ENCODE data around the gene GDF15. TPM values are rescaled to one million over a fixed set of nuclear protein-coding genes. Genes with fewer than 3 reads are reported as not detected.
"Not testable (repeated sequence)": the region's sequence is repeated elsewhere in the genome, so short reads cannot be mapped to it uniquely, and the experiment has no call there.

The GDF15 gene
- total RNA-seq, 5 donors from 2014 or later (not counting 1 experiment from before 2014, with no cell fraction given), result 1.5 to 1.7 (median 1.5) TPM; not detected in 2

DNA sequence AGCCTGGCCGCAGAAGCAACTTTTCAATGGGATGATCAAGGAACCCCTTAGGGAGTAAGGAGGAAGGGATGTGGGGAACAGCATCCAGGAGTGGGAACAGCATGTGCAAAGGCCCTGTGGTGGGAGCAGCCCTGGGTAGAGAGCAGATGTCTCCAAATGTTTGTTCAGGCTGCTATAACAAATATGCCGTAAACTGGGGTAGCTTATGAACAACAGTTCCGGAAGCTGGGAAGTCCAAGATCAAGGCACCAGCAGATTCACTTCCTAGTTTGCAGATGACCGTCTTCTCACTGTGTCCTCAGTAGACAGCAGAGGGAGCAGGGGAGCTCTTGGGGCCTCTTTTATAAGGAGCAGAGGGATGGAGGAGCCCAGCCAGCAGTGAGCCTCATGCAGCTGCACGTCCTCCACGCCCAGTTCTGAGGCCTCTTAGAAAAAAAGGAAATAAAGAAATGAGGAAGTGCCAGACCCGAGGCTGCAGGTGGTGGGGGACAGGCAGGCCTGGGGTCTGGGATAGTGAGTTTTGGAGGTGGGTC, 15.7 kb downstream of the GDF15 start:
- H3K4me3 Mint-ChIP-seq, result no peak overlapping the region
- ATAC-seq (replicated peaks in 1 of 4) (no peak), DNase-seq (peak in 1 of 35 experiments; percentile 54)

GRCh38 chr19:18402455-18403248, 16.7 kb downstream of the GDF15 start:
- ATAC-seq (replicated peaks in 1 of 4); H3K4me1 ChIP-seq (ENCODE audit: control insufficient read depth in 1 of 2, extremely low read depth in 1 of 2, insufficient read depth in 2 of 2, low read length in 2 of 2); H3K4me3 ChIP-seq (ENCODE audit: control insufficient read depth in 1 of 2, extremely low read depth in 1 of 2, low read length in 1 of 2); H3K4me1 Mint-ChIP-seq; H3K4me3 Mint-ChIP-seq; CTCF ChIA-PET; H3K36me3 ChIP-seq (ENCODE audit: control insufficient read depth in 2 of 2, extremely low read depth in 1 of 2, insufficient read depth in 1 of 2, low read length in 1 of 2); DNase-seq; H3K9me3 Mint-ChIP-seq; H3K27ac ChIP-seq (ENCODE audit: low read length); H3K36me3 Mint-ChIP-seq; POLR2A ChIA-PET; H3K27ac Mint-ChIP-seq; H3K9me3 ChIP-seq: not testable (repeated sequence)
- peaks cover 0 to 27% of the 10 kb centered on the region in 2 experiments for H3K27me3 ChIP-seq (replicated peaks in 1 of 2; ENCODE audit: control insufficient read depth in 2 of 2, extremely low read depth in 1 of 2, insufficient read depth in 2 of 2, low read length in 1 of 2)
- peaks cover 2 to 13% of the 10 kb centered on the region in 2 donors for H3K27me3 Mint-ChIP-seq
- WGBS (ENCODE audit: insufficient coverage), result 64% methylated on average over 9 of the region's 18 CpGs

More for the DNA sequence above, 15.7 kb downstream of the GDF15 start:
- Mint-ChIP-seq H3K27ac (no peak overlapping the region), H3K4me1 (peaks cover 3 to 12% (median 12%) of the 10 kb centered on the region in 3 donors), H3K27me3 (peaks cover 5 to 14% of the 10 kb centered on the region in 2 donors), H3K36me3 (no peaks in the 10 kb centered on the region), H3K9me3 (no peaks in the 10 kb centered on the region)
- ChIA-PET POLR2A (interaction anchor here in 1 of 2 donors (0.6 kb wide), 1 partner anchor 162 kb away, joined by 5 read pairs; no protein-coding TSS in a partner anchor), CTCF (no interaction called here)
- H3K36me3 ChIP-seq (ENCODE audit: control insufficient read depth in 2 of 2, extremely low read depth in 1 of 2, insufficient read depth in 1 of 2, low read length in 1 of 2), result no peaks in the 10 kb centered on the region
- no peak overlapping the region for H3K4me3 ChIP-seq (ENCODE audit: control insufficient read depth in 1 of 2, extremely low read depth in 1 of 2, low read length in 1 of 2)
- peaks cover 0 to 37% of the 10 kb centered on the region in 2 experiments for H3K27me3 ChIP-seq (replicated peaks in 1 of 2; ENCODE audit: control insufficient read depth in 2 of 2, extremely low read depth in 1 of 2, insufficient read depth in 2 of 2, low read length in 1 of 2)
- H3K4me1 ChIP-seq (ENCODE audit: control insufficient read depth in 1 of 2, extremely low read depth in 1 of 2, insufficient read depth in 2 of 2, low read length in 2 of 2), result peaks cover 2 to 12% of the 10 kb centered on the region in 2 experiments
- 51% methylated on average over 6 of the region's 7 CpGs for WGBS (ENCODE audit: insufficient coverage)
- no peaks in the 10 kb centered on the region for H3K9me3 ChIP-seq
- no peak overlapping the region for H3K27ac ChIP-seq (ENCODE audit: low read length)

DNA sequence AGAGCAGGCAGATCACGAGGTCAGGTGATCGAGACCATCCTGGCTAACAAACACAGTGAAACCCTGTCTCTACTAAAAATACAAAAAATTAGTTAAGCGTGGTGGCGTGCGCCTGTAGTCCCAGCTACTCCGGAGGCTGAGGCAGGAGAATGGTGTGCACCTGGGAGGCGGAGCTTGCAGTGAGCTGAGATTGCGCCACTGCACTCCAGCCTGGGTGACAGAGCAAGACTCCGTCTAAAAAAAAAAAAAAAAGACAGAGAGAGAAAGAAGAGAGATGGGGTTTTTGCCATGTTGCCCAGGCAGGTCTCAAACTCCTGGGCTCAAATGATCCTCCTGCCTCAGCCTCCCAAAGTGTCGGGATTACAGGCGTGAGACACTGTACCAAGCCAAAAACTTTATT, 19.8 kb downstream of the GDF15 start:
- H3K36me3 ChIP-seq (ENCODE audit: control insufficient read depth in 2 of 2, extremely low read depth in 1 of 2, insufficient read depth in 1 of 2, low read length in 1 of 2); H3K4me3 ChIP-seq (ENCODE audit: control insufficient read depth in 1 of 2, extremely low read depth in 1 of 2, low read length in 1 of 2); H3K36me3 Mint-ChIP-seq; H3K27ac ChIP-seq (ENCODE audit: low read length); H3K4me1 ChIP-seq (ENCODE audit: control insufficient read depth in 1 of 2, extremely low read depth in 1 of 2, insufficient read depth in 2 of 2, low read length in 2 of 2); ATAC-seq (replicated peaks in 1 of 4); H3K9me3 ChIP-seq; H3K4me3 Mint-ChIP-seq; POLR2A ChIA-PET; H3K27me3 Mint-ChIP-seq; H3K9me3 Mint-ChIP-seq; H3K27ac Mint-ChIP-seq; DNase-seq: not testable (repeated sequence)
- CTCF ChIA-PET, result interaction anchor here in 1 of 2 donors (0.6 kb wide), 1 partner anchor 230 kb away, joined by 6 read pairs; no protein-coding TSS in a partner anchor
- WGBS (ENCODE audit: insufficient coverage), result 89% methylated on average over 6 of the region's 11 CpGs
- peaks cover 0 to 15% of the 10 kb centered on the region in 2 experiments for H3K27me3 ChIP-seq (replicated peaks in 1 of 2; ENCODE audit: control insufficient read depth in 2 of 2, extremely low read depth in 1 of 2, insufficient read depth in 2 of 2, low read length in 1 of 2)
- H3K4me1 Mint-ChIP-seq, result peaks cover 5 to 10% (median 9%) of the 10 kb centered on the region in 3 donors

DNA sequence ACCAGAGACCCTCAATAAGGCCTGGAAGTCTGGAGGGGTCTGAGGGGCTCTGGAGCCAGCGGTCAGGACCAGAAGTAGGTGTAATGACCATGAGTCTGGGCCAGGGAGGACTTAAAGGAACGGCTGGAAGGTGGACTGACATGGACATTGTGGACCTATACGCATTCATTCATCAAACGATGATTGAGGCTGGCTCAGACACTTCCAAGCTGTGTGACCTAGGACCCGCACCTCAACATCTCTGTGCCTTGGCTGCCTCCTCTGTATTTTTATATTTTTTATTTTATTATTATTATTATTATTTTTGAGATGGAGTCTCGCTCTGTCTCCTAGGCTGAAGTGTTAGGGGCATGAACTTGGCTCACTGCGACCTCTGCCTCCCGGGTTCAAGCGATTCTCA, 20.8 kb downstream of the GDF15 start:
- CTCF ChIA-PET, result no interaction called here
- Histone ChIP-seq H3K27me3 (replicated peaks in 1 of 2; ENCODE audit: control insufficient read depth in 2 of 2, extremely low read depth in 1 of 2, insufficient read depth in 2 of 2, low read length in 1 of 2) (peaks cover 0 to 12% of the 10 kb centered on the region in 2 experiments), H3K4me1 (ENCODE audit: control insufficient read depth in 1 of 2, extremely low read depth in 1 of 2, insufficient read depth in 2 of 2, low read length in 2 of 2) (peaks cover 0 to 5% of the 10 kb centered on the region in 2 experiments), H3K4me3 (ENCODE audit: control insufficient read depth in 1 of 2, extremely low read depth in 1 of 2, low read length in 1 of 2) (no peak overlapping the region), H3K27ac (ENCODE audit: low read length) (no peak overlapping the region), H3K36me3 (ENCODE audit: control insufficient read depth in 2 of 2, extremely low read depth in 1 of 2, insufficient read depth in 1 of 2, low read length in 1 of 2) (no peaks in the 10 kb centered on the region), H3K9me3 (no peaks in the 10 kb centered on the region)
- Mint-ChIP-seq H3K4me1 (peaks cover 6 to 8% (median 8%) of the 10 kb centered on the region in 3 donors), H3K9me3 (no peaks in the 10 kb centered on the region), H3K27ac (no peak overlapping the region), H3K4me3 (no peak overlapping the region), H3K36me3 (no peaks in the 10 kb centered on the region), H3K27me3 (peaks cover 0 to 4% of the 10 kb centered on the region in 2 donors)
- POLR2A ChIA-PET, result interaction anchor here in 1 of 2 donors (0.6 kb wide), 1 partner anchor 197 kb away, joined by 3 read pairs; no protein-coding TSS in a partner anchor
- WGBS (ENCODE audit: insufficient coverage), result 79% methylated on average over 2 of the region's 9 CpGs
- DNase-seq, result no peak
- ATAC-seq (replicated peaks in 1 of 4), result no peak

- H3K27ac ChIP-seq (ENCODE audit: low read length), result no peak overlapping the region
- H3K4me1 Mint-ChIP-seq, result peaks cover 6% of the 10 kb centered on the region in 3 donors
- ChIA-PET CTCF (interaction anchor here in 1 of 2 donors (0.6 kb wide), 1 partner anchor 152 kb away, joined by 3 read pairs; no protein-coding TSS in a partner anchor), POLR2A (no interaction called here)
- no peak overlapping the region for H3K4me3 Mint-ChIP-seq
- peaks cover 4 to 8% of the 10 kb centered on the region in 2 donors for H3K27me3 Mint-ChIP-seq
- WGBS (ENCODE audit: insufficient coverage), result 48% methylated on average over 9 of the region's 10 CpGs
- H3K4me3 ChIP-seq (ENCODE audit: control insufficient read depth in 1 of 2, extremely low read depth in 1 of 2, low read length in 1 of 2), result no peak overlapping the region
- H3K27ac Mint-ChIP-seq, result no peak overlapping the region
- no peaks in the 10 kb centered on the region for H3K36me3 Mint-ChIP-seq
- no peaks in the 10 kb centered on the region for H3K36me3 ChIP-seq (ENCODE audit: control insufficient read depth in 2 of 2, extremely low read depth in 1 of 2, insufficient read depth in 1 of 2, low read length in 1 of 2)
- no peaks in the 10 kb centered on the region for H3K9me3 ChIP-seq
- ATAC-seq (replicated peaks in 1 of 4) (peak in 1 of 4 experiments; percentile 13), DNase-seq (no peak)
- H3K4me1 ChIP-seq (ENCODE audit: control insufficient read depth in 1 of 2, extremely low read depth in 1 of 2, insufficient read depth in 2 of 2, low read length in 2 of 2), result peaks cover 0 to 5% of the 10 kb centered on the region in 2 experiments
- H3K27me3 ChIP-seq (replicated peaks in 1 of 2; ENCODE audit: control insufficient read depth in 2 of 2, extremely low read depth in 1 of 2, insufficient read depth in 2 of 2, low read length in 1 of 2), result peaks cover 0 to 16% of the 10 kb centered on the region in 2 experiments
- no peaks in the 10 kb centered on the region for H3K9me3 Mint-ChIP-seq
These were observed 22.1 kb downstream of the GDF15 start for GRCh38 chr19:18408053-18408476.

GRCh38 chr19:18412610-18413239, 26.8 kb downstream of the GDF15 start:
- Mint-ChIP-seq H3K27ac (no peak overlapping the region), H3K4me3 (no peak overlapping the region), H3K4me1 (peaks cover 28 to 42% (median 39%) of the 10 kb centered on the region in 3 donors), H3K9me3 (no peaks in the 10 kb centered on the region), H3K27me3 (peaks cover 14 to 21% of the 10 kb centered on the region in 2 donors), H3K36me3 (no peaks in the 10 kb centered on the region)
- Histone ChIP-seq H3K27ac (ENCODE audit: low read length) (no peak overlapping the region), H3K9me3 (no peaks in the 10 kb centered on the region), H3K4me1 (ENCODE audit: control insufficient read depth in 1 of 2, extremely low read depth in 1 of 2, insufficient read depth in 2 of 2, low read length in 2 of 2) (peaks cover 13 to 44% of the 10 kb centered on the region in 2 experiments), H3K4me3 (ENCODE audit: control insufficient read depth in 1 of 2, extremely low read depth in 1 of 2, low read length in 1 of 2) (no peak overlapping the region), H3K27me3 (replicated peaks in 1 of 2; ENCODE audit: control insufficient read depth in 2 of 2, extremely low read depth in 1 of 2, insufficient read depth in 2 of 2, low read length in 1 of 2) (peaks cover 0 to 43% of the 10 kb centered on the region in 2 experiments), H3K36me3 (ENCODE audit: control insufficient read depth in 2 of 2, extremely low read depth in 1 of 2, insufficient read depth in 1 of 2, low read length in 1 of 2) (no peaks in the 10 kb centered on the region)
- DNase-seq (no peak), ATAC-seq (replicated peaks in 1 of 4) (no peak)
- CTCF ChIA-PET, result interaction anchor here (0.6 to 2.5 kb wide), 3 partner anchors 10 to 303 kb away, joined by 3 to 7 read pairs (median 6); no protein-coding TSS in a partner anchor
- POLR2A ChIA-PET, result no interaction called here
- 90% methylated on average over 8 of the region's 16 CpGs for WGBS (ENCODE audit: insufficient coverage)

Measured in T-cell (primary cell).